Endodermal cell (in vitro differentiated cells): Measurements from ENCODE around the gene MIEF1. TPM values are rescaled to one million over a fixed set of nuclear protein-coding genes. Genes with fewer than 3 reads are reported as not detected.

Experiments used
- DNase-seq: peaks from one replicate; pipeline ENCODE4 v3.0.0-alpha.2; 2017
- H3K27ac ChIP-seq: 2 replicates; pipeline ENCODE4 v1.5.1; 2013; ENCODE audit warnings: mild to moderate bottlenecking, low read depth, low read length, moderate library complexity
- H3K27me3 ChIP-seq: 2 replicates; pipeline ENCODE4 v1.6.1; 2013; ENCODE audit warnings: mild to moderate bottlenecking, low read length, moderate library complexity; ENCODE audit not compliant: insufficient read depth, control insufficient read depth, poor library complexity, severe bottlenecking
- H3K36me3 ChIP-seq: 2 replicates; pipeline ENCODE4 v1.7.0; 2013; ENCODE audit warnings: mild to moderate bottlenecking, low read length, moderate library complexity; ENCODE audit not compliant: control insufficient read depth, insufficient read depth
- H3K4me1 ChIP-seq: one replicate; pipeline ENCODE4 v1.7.0; 2013; ENCODE audit warnings: low read length; ENCODE audit not compliant: control insufficient read depth, insufficient read depth
- H3K4me3 ChIP-seq: 2 replicates; pipeline ENCODE4 v1.5.1; 2013; ENCODE audit warnings: mild to moderate bottlenecking, low read length, moderate library complexity
- H3K9ac ChIP-seq: 2 replicates; pipeline ENCODE4 v1.6.1; 2013; ENCODE audit warnings: mild to moderate bottlenecking, low read length, moderate library complexity; ENCODE audit not compliant: poor library complexity, severe bottlenecking; ENCODE audit errors: extremely low read depth
- H3K9me3 ChIP-seq: 2 replicates; pipeline ENCODE4 v1.6.1; 2013; ENCODE audit warnings: mild to moderate bottlenecking, low read length, moderate library complexity; ENCODE audit not compliant: control insufficient read depth
- H3K27ac Mint-ChIP-seq: 2 replicates; pipeline ENCODE4 v1.8.0; 2020; ENCODE audit warnings: mixed read lengths
- H3K27me3 Mint-ChIP-seq: 2 replicates; pipeline ENCODE4 v1.8.0; 2021; ENCODE audit warnings: mild to moderate bottlenecking, mixed read lengths; ENCODE audit not compliant: insufficient read depth
- H3K36me3 Mint-ChIP-seq: 2 replicates; pipeline ENCODE4 v1.8.0; 2020; ENCODE audit warnings: low read depth, mixed read lengths
- H3K4me1 Mint-ChIP-seq: 2 replicates; pipeline ENCODE4 v1.8.0; 2020; ENCODE audit warnings: mixed read lengths
- H3K4me3 Mint-ChIP-seq: 2 replicates; pipeline ENCODE4 v1.8.0; 2020; ENCODE audit warnings: mild to moderate bottlenecking, moderate library complexity, mixed read lengths
- H3K9me3 Mint-ChIP-seq: 2 replicates; pipeline ENCODE4 v1.8.0; 2020; ENCODE audit warnings: mild to moderate bottlenecking, mixed read lengths
- CTCF ChIP-seq: fragments of 200-600 bp; sonication (generic); conservative IDR thresholded peaks from 2 replicates; pipeline ENCODE4 v1.5.0; 2021; ENCODE audit warnings: antibody characterized with exemption, mild to moderate bottlenecking
- WGBS, 2 experiments: methylation state at CpG; one replicate each; pipeline versions ENCODE4 v1.1.5 to v1.1.7; 2013; ENCODE audit warnings: missing lambda C conversion rate in 2 of 2, mixed read lengths in 1 of 2; ENCODE audit not compliant: insufficient coverage in 1 of 2, insufficient read length in 1 of 2; 5-methylcytosine and 5-hydroxymethylcytosine counted together
- total RNA-seq, 2 donors: library from RNA; stranded (reverse); fragmentation: NEBNext Ultra II Directional in 1 of 2; extraction: Animal tissue kit (Norgen Biotek cat#: 25700) in 1 of 2; gene quantifications; 2 replicates in 1 of 2; 3 replicates in 1 of 2; pipeline ENCODE4 v1.2.1, GENCODE V29; 2021

MIEF1 gene
- total RNA-seq, 2 donors from 2014 or later, result 36.0 to 43.3 TPM

DNA sequence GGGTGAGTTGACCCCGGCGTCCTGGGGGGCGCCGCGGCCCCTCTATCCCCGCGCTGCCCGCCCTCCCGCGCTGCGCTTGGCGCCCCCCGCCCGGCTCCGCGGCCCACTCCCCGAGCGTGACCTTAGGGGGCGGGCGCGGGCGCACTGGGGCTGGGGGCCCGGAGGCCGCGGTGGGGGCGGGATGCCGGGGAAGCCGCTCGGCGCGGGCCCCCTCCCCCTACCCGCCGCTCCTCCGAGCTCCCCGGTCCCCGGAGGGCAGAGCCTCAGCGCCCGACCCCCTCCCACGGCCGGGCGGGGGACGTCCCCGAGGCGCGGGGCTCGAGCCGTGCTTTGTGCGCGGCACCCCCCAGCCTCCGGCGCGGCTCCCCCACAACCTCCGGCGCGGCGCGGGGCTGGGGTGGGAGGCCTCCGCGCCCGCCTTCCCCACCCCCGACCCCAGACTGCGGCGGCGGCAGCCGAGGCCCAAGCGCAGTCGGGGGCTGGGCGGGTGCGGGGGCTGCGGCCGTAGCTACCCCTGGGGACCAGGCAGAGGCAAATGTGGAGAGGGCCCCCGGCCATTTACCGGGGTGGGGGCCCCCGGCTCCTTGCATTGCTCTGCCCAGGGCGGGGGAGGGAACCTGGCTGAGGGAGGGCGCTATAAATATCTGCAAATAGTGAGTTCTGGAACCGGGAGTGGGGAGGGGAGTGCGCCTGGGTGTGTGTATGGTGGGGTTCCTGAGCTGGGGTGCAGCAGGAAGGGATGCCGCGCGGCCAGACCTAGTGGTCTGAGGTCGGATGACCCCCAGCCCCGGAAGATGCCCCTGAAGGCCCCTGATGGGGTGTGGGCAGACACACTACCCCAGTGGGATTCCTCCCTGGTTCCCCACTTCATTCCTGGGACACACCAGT is 44.3 kb upstream of the MIEF1 start:
- H3K27ac Mint-ChIP-seq, result no peak overlapping the region
- peaks cover 13% of the 10 kb centered on the region for H3K4me1 Mint-ChIP-seq

GRCh38 chr22:39458444-39459083 is 43.5 kb upstream of the MIEF1 start:
- no peak for TF ChIP-seq CTCF
- H3K36me3 Mint-ChIP-seq, result no peaks in the 10 kb centered on the region
- 60 to 76% methylated on average over 5 to 10 of the region's 10 CpGs for WGBS, 2 experiments
- peaks cover 20% of the 10 kb centered on the region for H3K27me3 ChIP-seq
- peaks cover 13% of the 10 kb centered on the region for H3K4me1 Mint-ChIP-seq
- peak overlapping the region; percentile 80 for H3K4me3 ChIP-seq
- peak overlapping the region; percentile 66 for H3K4me3 Mint-ChIP-seq
- peak overlapping the region; percentile 44 for H3K9ac ChIP-seq
- no peak overlapping the region for H3K27ac ChIP-seq
- H3K36me3 ChIP-seq, result no peaks in the 10 kb centered on the region
- no peak overlapping the region for H3K27ac Mint-ChIP-seq
- H3K4me1 ChIP-seq, result peaks cover 15% of the 10 kb centered on the region
- H3K9me3 ChIP-seq, result no peaks in the 10 kb centered on the region
- DNase-seq, result no peak
- peaks cover 45% of the 10 kb centered on the region for H3K27me3 Mint-ChIP-seq
- H3K9me3 Mint-ChIP-seq, result no peaks in the 10 kb centered on the region

More for the DNA sequence above, 44.3 kb upstream of the MIEF1 start:
- H3K27ac ChIP-seq, result no peak overlapping the region
- H3K9me3 Mint-ChIP-seq, result no peaks in the 10 kb centered on the region
- no peak for DNase-seq
- H3K36me3 ChIP-seq, result no peaks in the 10 kb centered on the region
- peaks cover 15% of the 10 kb centered on the region for H3K4me1 ChIP-seq
- H3K9ac ChIP-seq, result peak overlapping the region; percentile 44
- peaks cover 20% of the 10 kb centered on the region for H3K27me3 ChIP-seq
- H3K9me3 ChIP-seq, result no peaks in the 10 kb centered on the region
- peak overlapping the region; percentile 66 for H3K4me3 Mint-ChIP-seq
- peak overlapping the region; percentile 80 for H3K4me3 ChIP-seq
- WGBS, 2 experiments, result 0 to 2% methylated on average over 13 to 83 of the region's 83 CpGs
- no peak for TF ChIP-seq CTCF
- H3K27me3 Mint-ChIP-seq, result peaks cover 45% of the 10 kb centered on the region
- no peaks in the 10 kb centered on the region for H3K36me3 Mint-ChIP-seq

GRCh38 chr22:39459681-39460080 is 42.4 kb upstream of the MIEF1 start:
- H3K27me3 ChIP-seq, result peaks cover 20% of the 10 kb centered on the region
- no peak overlapping the region for H3K9ac ChIP-seq
- 85 to 88% methylated on average over 11 of the region's 11 CpGs for WGBS, 2 experiments
- no peaks in the 10 kb centered on the region for H3K36me3 ChIP-seq
- H3K4me1 ChIP-seq, result peaks cover 4% of the 10 kb centered on the region
- H3K4me1 Mint-ChIP-seq, result peaks cover 4% of the 10 kb centered on the region
- no peak overlapping the region for H3K27ac ChIP-seq
- H3K4me3 ChIP-seq, result no peak overlapping the region
- no peak overlapping the region for H3K27ac Mint-ChIP-seq
- H3K9me3 Mint-ChIP-seq, result no peaks in the 10 kb centered on the region
- H3K27me3 Mint-ChIP-seq, result peaks cover 39% of the 10 kb centered on the region
- no peaks in the 10 kb centered on the region for H3K36me3 Mint-ChIP-seq
- H3K9me3 ChIP-seq, result no peaks in the 10 kb centered on the region
- no peak for DNase-seq
- no peak for TF ChIP-seq CTCF
- H3K4me3 Mint-ChIP-seq, result no peak overlapping the region
